SK-N-MC (cell line): ENCODE results near the gene MISP.

Experiments
- EZH2 ChIP-seq: fragments of 200-600 bp; sonication (generic); IDR thresholded peaks from one replicate; pipeline ENCODE4 v1.6.1; 2017; ENCODE audit warnings: antibody characterized with exemption
- FOXP2 ChIP-seq: optimal IDR thresholded peaks from 2 replicates; pipeline ENCODE3; 2011; ENCODE audit warnings: mild to moderate bottlenecking, moderate library complexity; ENCODE audit not compliant: insufficient read depth; ENCODE audit errors: extremely low read length, control extremely low read depth
- POLR2AphosphoS5 ChIP-seq: IDR thresholded peaks from 2 replicates; pipeline ENCODE4 v1.6.1; 2012; ENCODE audit warnings: mild to moderate bottlenecking, low read depth, low read length, borderline replicate concordance

- TF ChIP-seq EZH2 = no peak
- TF ChIP-seq POLR2AphosphoS5 = no peak
- no peak for TF ChIP-seq FOXP2
These were observed 38.8 kb downstream of the MISP start for GRCh38 chr19:789701-790060.
